Fibroblast of villous mesenchyme (primary cell): Measurements from ENCODE around the gene GIMAP1. TPM values are rescaled to one million over a fixed set of nuclear protein-coding genes. Genes with fewer than 3 reads are reported as not detected.

Source experiments
- DNase-seq: peaks from one replicate; pipeline ENCODE4 v3.0.0-alpha.2; 2010; ENCODE audit warnings: low read depth
- H3K4me3 ChIP-seq: 2 replicates; pipeline ENCODE4 v1.5.1; 2011; ENCODE audit warnings: low read depth, mild to moderate bottlenecking, low read length
- CTCF ChIP-seq: IDR thresholded peaks from 2 replicates; pipeline ENCODE4 v1.5.1; 2012; ENCODE audit warnings: low read depth, mild to moderate bottlenecking, low read length; ENCODE audit not compliant: insufficient read depth
- total RNA-seq: library from RNA; depleted of rRNA; stranded (reverse); fragments of >200 nt; gene quantifications from 2 replicates; pipeline ENCODE4 v1.2.3, GENCODE V29; 2012

The GIMAP1 gene
- total RNA-seq, 1 donor, result not detected

DNA sequence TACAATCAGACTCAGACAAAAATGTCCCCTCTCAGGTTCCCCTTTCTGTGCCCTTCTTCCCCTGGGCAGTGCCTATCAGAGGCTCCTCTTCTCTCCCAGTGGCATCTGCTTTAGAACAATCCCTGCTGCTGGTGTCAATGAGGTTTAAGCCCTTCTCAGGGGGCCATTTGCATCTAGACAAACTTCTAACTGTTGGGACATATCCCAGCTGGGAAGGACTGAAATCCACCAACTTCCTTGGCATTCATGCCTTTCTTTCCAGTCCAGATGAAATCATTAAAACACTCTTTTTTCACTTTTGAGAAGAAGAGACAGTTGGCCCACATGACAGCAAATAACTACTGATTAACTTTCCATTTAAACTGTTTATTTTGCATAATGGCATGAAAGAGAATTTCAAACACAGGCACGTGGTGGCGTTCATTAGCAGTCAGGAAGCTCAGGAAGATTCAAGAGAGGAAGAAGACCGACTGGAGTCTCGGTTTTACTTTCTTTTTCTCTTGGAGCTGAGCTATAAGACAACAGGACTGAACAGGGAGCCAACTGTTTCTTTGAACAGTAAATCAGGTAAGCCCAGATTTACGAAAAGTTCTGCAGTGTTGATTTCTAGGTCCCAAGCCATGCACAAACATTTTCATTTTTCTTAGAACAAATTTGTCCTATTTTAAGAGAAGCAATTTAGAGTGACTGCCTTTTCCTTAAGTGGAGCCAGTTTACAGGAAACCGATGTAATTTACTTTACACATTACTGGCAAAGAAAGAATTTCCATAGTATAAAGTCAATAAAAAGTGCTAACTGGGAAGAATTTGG, 31.0 kb upstream of the GIMAP1 start, which contains the start of gene GIMAP2:
GIMAP2 (plus strand) TSS at position 488 of the 811 bp plus-strand sequence. CDS start 1,354 bp downstream, outside the sequence.
- DNase-seq, result peak; percentile 48
- peak within 1 kb of the TSS; percentile 60 for H3K4me3 ChIP-seq
- no peak for TF ChIP-seq CTCF

- no peak for DNase-seq
- peak overlapping the region; percentile 60 for H3K4me3 ChIP-seq
- TF ChIP-seq CTCF, result no peak
Observed at GRCh38 chr7:150686030-150686631, 30.3 kb upstream of the GIMAP1 start.

DNA sequence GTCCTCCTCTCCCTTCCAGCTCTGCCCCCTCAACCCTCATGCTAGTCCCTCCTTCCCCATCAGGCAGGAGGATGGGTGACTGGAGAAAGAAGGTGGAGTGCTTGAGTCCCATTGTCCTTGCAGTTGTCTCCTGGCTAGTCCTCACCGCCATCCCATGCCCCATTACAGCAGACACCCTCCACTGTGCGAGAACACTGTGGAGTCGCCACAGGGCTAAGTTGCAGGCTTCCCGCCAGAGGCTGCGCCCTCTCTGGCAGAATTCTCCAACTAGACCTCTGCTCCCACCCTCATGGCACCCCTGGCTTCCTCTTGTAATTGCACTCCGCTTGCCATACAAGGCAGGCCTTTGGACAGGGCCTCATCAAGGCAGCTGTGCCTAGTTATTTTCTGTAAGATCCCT, 27.8 kb upstream of the GIMAP1 start:
- H3K4me3 ChIP-seq, result no peak overlapping the region
- TF ChIP-seq CTCF, result no peak
- DNase-seq, result no peak

DNA sequence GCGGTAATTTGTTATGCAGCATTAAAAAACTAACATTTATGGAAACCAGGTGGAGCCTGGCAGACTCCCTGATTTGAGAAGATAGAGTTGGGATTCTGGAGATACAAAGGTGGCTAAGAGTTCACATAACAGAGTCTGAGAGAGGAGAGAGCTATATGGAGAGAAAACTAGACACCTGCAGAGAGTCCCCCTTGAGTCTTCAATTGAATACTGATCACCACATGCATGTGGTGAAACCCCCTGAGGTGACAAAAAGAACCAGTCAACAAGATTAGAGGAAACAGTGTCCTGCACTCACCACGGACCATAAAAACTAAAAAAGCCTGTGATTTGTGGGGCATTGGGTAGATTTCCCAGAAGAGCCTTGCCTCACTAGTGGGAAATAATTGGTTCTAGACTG, 20.8 kb upstream of the GIMAP1 start:
- no peak for TF ChIP-seq CTCF
- no peak for DNase-seq
- no peak overlapping the region for H3K4me3 ChIP-seq

DNA sequence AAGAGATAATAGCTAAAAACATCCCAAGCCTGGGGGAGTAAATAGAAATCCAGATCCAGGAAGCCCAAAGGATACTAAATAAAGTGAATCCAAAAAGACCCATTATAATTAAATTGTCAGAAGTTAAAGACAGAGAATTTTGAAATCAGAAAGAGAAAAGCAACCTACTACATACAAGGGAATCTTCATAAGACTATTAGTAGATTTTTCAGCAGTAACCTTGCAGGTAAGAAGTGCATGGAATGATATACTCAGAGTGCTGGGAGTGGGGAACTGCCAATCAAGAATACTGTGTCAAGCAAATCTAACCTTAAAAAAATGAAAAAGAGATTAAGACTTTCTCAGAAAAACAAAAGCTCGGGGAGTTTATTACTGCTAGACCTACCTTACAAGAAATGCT, 13.2 kb upstream of the GIMAP1 start:
- DNase-seq, result no peak

GRCh38 chr7:150715293-150715692, 1.1 kb upstream of the GIMAP1 start:
- H3K4me3 ChIP-seq, result no peak overlapping the region
- TF ChIP-seq CTCF, result no peak
- DNase-seq, result no peak

More for the DNA sequence above, 13.2 kb upstream of the GIMAP1 start:
- H3K4me3 ChIP-seq, result no peak overlapping the region
- no peak for TF ChIP-seq CTCF

GRCh38 chr7:150715738-150716137, 675 bp upstream of the GIMAP1 start:
- DNase-seq, result no peak
- TF ChIP-seq CTCF, result no peak

More at GRCh38 chr7:150715738-150716137, 675 bp upstream of the GIMAP1 start:
- H3K4me3 ChIP-seq, result no peak overlapping the region
